HG02678 (cell line): Measurements from ENCODE around the gene SMOC1.

Source experiments
- ATAC-seq: cut with Tn5 transposase; IDR thresholded peaks from one replicate; pipeline ENCODE4 v1.9.1; 2021; ENCODE audit warnings: mild to moderate bottlenecking, moderate library complexity; ENCODE audit not compliant: unreplicated experiment

The SMOC1 gene

GRCh38 chr14:69980457-69981425, 101.5 kb downstream of the SMOC1 start:
- ATAC-seq: no peak

GRCh38 chr14:69982220-69982839, 103.1 kb downstream of the SMOC1 start:
- no peak for ATAC-seq

DNA sequence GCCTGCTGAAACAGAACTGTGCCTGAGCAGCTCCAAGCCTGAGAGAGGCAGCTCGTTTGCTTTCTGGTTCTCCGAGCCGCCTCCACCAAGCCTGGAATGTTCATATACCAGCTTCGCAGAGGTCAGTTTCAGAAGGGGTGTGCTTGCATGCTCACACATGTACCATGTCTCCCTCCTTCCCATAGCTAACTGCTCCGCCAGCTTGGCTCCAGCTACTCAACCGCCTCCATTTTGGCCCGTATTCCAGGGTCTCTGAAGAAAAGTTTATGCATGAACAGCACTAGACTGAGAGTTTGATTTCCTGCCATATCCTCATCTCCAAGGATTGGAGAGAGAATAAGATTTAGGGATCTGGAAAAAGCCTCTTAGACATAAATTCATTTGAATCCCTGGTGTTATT, 103.7 kb downstream of the SMOC1 start:
- no peak for ATAC-seq

- no peak for ATAC-seq
Measured at GRCh38 chr14:69983317-69983716, 104.1 kb downstream of the SMOC1 start.

- ATAC-seq: no peak
Measured at GRCh38 chr14:69985463-69985862, 106.2 kb downstream of the SMOC1 start.

DNA sequence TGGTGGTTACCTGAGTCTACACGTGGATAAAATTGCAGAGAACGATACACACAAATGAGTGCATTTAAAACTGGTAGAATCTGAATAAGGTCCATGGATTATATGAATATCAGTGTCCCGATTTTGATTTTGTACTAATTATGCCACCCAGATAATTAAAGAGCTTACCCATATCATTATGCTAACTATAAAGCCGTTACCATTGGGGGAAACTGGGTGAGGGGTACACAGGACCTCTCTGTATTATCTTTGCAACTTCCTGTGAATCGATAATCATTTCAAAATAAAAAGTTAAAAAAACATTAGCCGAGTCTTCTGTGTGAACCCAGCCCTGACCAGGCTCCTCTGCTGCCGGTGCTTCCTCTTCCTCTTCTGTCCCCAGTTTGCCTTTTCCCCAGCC, 107.1 kb downstream of the SMOC1 start:
- ATAC-seq: no peak

- ATAC-seq: no peak
Measured at GRCh38 chr14:69987406-69988121, 108.3 kb downstream of the SMOC1 start.

DNA sequence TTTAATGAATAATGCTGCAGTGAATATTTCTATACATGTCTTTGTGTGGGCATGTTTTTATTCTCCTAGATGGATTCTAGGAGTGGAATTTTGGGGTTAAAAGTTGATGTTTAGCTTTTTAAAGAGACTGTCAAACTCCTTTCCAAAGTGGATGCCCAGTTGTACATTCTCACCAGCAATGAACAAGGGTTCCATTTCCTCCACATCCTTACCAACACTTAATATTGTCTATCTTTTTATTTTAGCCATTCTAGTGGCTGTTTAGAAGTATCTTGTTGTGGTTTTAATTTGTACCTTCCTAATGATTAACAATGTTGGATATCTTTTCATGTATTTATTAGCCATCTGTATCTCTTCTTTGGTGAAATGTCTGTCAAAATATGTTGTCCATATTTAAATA, 109.8 kb downstream of the SMOC1 start:
- no peak for ATAC-seq

DNA sequence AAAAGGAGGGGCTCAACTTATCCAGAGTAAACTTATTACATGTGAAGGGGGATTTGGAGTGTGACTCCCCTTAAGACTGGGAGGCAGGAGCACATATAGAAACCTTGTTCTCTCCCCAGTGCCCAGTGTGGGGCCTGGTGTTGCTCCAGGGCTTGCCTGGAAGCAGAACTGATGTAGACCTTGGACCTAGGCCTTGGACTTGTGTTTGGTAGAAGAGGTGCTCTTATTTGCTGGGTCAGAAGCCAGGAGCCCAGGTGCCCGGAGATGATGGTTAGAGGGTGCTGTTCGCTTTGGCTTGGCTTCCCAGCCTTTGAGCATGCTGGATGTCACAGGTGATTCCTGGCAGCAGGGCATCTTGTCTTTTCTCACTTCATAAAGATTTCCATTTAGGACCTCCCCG, 110.4 kb downstream of the SMOC1 start:
- ATAC-seq: no peak

- ATAC-seq: no peak
Measured at GRCh38 chr14:69990323-69990722, 111.1 kb downstream of the SMOC1 start.

DNA sequence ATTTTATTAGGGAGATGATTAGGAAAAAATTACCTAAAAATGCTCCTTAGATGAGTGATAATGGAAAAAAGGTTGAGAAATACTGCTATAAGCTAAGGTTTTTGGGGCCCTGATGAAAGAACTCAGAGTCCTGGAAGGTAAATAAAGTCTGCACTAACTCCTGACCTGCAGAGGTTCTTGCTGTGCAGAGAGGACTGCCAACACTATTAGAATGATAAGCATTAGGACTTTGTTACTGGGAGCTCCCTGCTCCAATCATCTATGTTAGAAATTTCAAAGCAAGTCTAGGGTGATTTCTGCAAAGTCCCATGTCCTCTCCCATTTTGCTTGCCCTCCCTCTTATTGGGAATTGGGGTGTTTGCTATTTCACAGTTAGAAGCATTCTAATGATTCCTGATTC, 112.2 kb downstream of the SMOC1 start:
- ATAC-seq: no peak

GRCh38 chr14:69992564-69992963, 113.3 kb downstream of the SMOC1 start:
- ATAC-seq: no peak

DNA sequence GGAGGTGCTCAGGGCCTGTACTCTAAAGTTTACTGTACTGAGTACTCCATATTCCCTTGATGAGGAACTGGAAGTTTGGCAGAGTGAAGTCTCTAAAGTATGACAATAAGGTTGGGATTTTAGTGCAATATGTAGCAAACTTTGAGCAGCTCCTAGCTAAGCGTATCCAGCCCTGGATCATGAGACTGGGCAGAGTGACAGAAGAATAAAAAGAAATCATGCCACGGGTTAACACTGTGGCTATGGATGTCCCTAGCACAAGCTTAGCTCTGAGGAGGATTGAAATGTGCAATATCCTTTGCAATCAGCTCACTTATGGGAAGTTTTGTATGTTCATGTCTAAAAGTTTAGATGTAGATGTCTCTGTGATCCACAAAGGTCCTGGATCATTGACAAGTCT, 114.1 kb downstream of the SMOC1 start:
- ATAC-seq: no peak

- ATAC-seq: no peak
Measured at GRCh38 chr14:69994002-69994401, 114.8 kb downstream of the SMOC1 start.

DNA sequence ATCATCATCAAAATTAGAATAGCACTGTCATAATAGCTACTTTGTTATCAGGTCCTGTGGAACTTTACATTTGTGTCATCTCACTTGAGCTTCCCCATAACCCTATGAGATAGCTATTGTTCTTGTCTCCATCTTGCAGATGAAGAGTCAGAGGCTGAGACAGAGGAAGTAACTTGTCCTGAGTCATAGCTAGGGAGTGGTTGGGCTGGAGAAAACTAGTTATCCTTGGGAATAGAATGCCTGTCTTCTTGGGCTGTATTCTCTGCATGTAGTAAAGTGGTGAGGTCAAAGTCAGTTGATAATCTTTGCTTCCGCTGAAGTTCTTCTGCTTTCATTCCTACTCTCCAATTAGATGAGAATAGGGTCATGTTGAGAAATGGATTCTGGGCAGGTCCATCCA, 117.0 kb downstream of the SMOC1 start:
- ATAC-seq: no peak

DNA sequence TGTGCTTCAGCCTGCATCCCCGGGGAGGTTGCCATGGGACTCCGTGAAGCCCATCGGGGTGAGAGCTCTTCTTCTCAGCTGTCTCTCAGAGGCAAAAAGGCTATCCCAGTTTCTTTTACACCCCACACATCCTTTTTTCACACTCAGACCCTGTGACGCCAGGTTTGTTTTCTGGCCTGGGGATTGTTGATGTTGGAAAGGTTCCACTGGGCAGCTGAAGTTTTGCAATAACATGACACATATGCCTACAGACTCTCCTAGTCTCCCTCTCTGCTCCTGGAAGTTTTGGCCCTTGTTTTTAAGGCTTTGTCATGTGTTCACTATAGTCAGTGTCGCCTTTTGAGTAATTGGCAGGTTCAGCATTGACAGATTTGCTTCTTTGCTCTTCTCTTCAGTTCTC, 118.6 kb downstream of the SMOC1 start:
- ATAC-seq: no peak

DNA sequence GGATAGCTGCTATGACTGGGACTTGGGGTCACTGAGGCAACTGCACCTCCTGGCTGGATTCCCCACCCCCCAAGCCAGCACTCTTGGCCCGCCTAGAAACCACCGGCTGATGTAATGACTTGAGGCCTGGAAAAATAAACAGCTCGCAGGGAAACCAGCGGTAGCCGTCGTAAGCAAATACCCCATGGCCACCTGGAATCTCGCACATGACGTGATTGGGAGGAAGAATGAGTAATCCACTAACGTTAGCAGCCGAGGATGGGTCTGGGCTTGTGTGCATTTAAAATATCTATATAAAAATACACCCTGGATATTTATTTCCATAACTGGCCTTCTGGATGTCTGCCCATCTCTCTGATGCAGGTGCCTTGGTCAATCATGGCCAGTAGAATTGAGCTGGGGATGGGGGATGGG, 120.1 kb downstream of the SMOC1 start:
- ATAC-seq: no peak

GRCh38 chr14:70000601-70001000, 121.4 kb downstream of the SMOC1 start:
- ATAC-seq: no peak

DNA sequence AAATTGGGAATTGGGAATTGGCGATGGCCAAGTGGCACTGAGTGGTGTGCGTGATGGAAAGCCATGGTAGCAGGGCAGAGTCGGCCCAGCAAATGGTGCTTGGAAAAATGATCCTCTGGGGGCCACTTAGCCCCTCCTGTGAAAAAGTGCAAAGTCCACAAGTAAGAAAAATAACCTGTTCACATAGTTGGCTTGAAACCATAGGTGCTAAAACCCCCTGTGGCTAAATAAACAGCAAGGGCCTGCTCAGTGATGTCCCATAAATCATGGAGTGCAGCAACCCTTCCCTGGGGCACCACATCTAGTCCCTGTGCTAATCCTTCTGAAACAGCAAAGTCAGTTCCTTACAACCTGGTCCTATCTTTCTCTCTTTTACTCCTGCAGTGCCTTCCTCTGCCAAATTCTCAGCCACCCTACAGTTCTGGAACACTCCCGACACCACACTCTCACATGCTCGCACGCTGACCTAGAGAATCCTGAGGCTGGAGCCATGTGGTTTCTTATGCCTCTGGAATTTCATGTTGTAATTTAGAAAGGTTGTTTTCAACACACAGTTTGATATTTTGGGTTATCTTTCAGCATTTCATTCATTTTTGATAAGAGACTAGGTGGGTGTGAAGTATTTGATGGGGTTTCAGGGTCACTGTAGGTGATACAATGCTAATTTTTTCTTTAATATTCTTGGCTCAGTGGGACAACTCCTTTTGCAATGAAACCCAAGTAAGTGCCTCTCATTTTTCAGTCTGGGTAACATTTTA, 123.6 kb downstream of the SMOC1 start:
- no peak for ATAC-seq

GRCh38 chr14:70004791-70005190, 125.6 kb downstream of the SMOC1 start:
- no peak for ATAC-seq

GRCh38 chr14:70005281-70005805, 126.1 kb downstream of the SMOC1 start:
- ATAC-seq: no peak
